ENCODE data around the gene TP53AIP1. TPM values are rescaled to one million over a fixed set of nuclear protein-coding genes. Genes with fewer than 3 reads are reported as not detected.

Gene TP53AIP1
- total and polyA plus RNA-seq, 4 donors = not detected

DNA sequence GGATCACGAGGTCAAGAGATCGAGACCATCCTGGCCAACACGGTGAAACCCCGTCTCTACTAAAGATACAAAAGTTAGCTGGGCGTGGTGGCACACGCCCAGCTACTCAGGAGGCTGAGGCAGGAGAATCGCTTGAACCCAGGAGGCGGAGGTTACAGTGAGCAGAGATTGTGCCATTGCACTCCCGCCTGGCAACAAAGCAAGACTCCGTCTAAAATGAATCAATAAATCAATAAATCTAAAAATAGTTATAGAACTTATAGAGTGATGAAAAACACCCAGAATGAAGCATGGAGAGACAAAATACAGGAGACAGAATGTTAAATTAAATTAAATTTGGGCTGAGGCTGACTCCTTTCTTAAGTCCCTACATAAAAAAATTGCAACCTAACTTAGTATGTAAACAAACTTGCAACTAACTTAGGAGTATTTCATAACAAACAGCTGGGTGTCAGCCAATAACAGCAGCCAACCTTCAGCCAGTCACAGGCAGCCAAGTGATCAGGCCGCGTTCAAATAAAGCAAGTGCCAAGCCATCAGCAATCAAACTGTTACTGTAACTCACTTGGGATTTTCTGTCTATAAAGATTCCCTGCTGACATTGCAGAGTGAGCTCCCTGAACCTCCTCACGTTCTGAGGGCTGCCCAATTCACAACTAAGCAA, 7.3 kb upstream of the TP53AIP1 start:
- 78 to 79% methylated on average over 13 of the region's 13 CpGs for WGBS, 2 donors
- H3K9me3 ChIP-seq (ENCODE audit: control insufficient read depth, low read length) = no peaks in the 10 kb centered on the region
- ATAC-seq (ENCODE audit: low FRiP score) = no peak
- no peak overlapping the region for H3K4me3 ChIP-seq (ENCODE audit: low read length in 2 of 2)
- H3K36me3 ChIP-seq (ENCODE audit: control insufficient read depth in 1 of 2, insufficient read depth in 2 of 2, low read length in 1 of 2) = no peaks in the 10 kb centered on the region
- no peak overlapping the region for H3K27ac ChIP-seq (ENCODE audit: low read depth in 1 of 2, low read length in 2 of 2)
- no peaks in the 10 kb centered on the region for H3K27me3 ChIP-seq (ENCODE audit: control insufficient read depth in 1 of 2, insufficient read depth in 2 of 2, low read length in 1 of 2)
- intact Hi-C loops (cut with DNase I) = no loop called here
- no peak for DNase-seq
- H3K4me1 ChIP-seq (ENCODE audit: control insufficient read depth in 1 of 2, insufficient read depth in 2 of 2, low read length in 2 of 2) = no peaks in the 10 kb centered on the region

DNA sequence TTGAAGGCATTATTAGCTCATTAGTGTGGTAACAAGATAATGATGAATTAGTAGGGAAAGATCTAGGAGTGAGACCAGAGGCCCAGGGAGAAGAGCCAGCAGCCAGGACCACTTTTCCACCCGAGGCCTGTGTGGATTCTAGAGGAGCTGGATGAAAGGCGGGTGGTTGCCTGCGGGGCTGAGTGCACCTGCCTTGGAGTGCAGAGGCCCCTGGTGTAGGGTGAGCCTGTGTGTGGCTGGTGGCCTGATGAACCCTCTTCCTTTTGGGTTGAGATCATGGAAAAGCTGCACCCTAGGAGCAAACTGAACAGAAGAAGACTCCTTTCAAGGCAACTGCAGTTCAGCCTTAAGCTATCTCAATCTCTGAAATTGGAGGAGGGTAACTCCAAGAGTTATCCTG, 5.9 kb upstream of the TP53AIP1 start:
- no peak overlapping the region for H3K27ac ChIP-seq (ENCODE audit: low read depth in 1 of 2, low read length in 2 of 2)
- no peaks in the 10 kb centered on the region for H3K36me3 ChIP-seq (ENCODE audit: control insufficient read depth in 1 of 2, insufficient read depth in 2 of 2, low read length in 1 of 2)
- intact Hi-C loops (cut with DNase I) = no loop called here
- 54 to 66% methylated on average over 3 of the region's 3 CpGs for WGBS, 2 donors
- DNase-seq = no peak
- H3K4me3 ChIP-seq (ENCODE audit: low read length in 2 of 2) = no peak overlapping the region
- no peaks in the 10 kb centered on the region for H3K9me3 ChIP-seq (ENCODE audit: control insufficient read depth, low read length)
- no peak for ATAC-seq (ENCODE audit: low FRiP score)
- no peaks in the 10 kb centered on the region for H3K27me3 ChIP-seq (ENCODE audit: control insufficient read depth in 1 of 2, insufficient read depth in 2 of 2, low read length in 1 of 2)
- no peaks in the 10 kb centered on the region for H3K4me1 ChIP-seq (ENCODE audit: control insufficient read depth in 1 of 2, insufficient read depth in 2 of 2, low read length in 2 of 2)

DNA sequence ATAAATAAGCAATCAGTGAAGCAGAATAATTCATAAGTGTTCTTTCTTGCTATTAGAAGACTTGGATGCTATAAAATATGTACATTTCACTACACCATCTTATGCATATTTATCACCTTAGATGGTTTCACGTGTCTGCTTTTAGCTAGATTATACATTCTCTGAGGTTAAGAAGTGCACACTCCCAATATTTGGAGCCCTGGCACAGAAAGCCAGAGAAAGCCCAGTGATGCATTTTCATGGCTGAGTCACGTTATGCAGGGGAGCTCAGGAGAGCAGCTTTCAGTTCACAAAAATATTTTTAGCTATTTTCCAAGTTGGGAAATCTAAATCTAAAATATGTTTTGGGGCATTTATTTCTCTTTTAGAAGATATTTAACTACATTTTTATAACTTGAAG, 5.1 kb upstream of the TP53AIP1 start:
- ATAC-seq (ENCODE audit: low FRiP score) = no peak
- intact Hi-C loops (cut with DNase I) = no loop called here
- Histone ChIP-seq H3K36me3 (ENCODE audit: control insufficient read depth in 1 of 2, insufficient read depth in 2 of 2, low read length in 1 of 2) (no peaks in the 10 kb centered on the region), H3K27me3 (ENCODE audit: control insufficient read depth in 1 of 2, insufficient read depth in 2 of 2, low read length in 1 of 2) (no peaks in the 10 kb centered on the region), H3K4me3 (ENCODE audit: low read length in 2 of 2) (no peak overlapping the region), H3K27ac (ENCODE audit: low read depth in 1 of 2, low read length in 2 of 2) (no peak overlapping the region), H3K4me1 (ENCODE audit: control insufficient read depth in 1 of 2, insufficient read depth in 2 of 2, low read length in 2 of 2) (no peaks in the 10 kb centered on the region), H3K9me3 (ENCODE audit: control insufficient read depth, low read length) (no peaks in the 10 kb centered on the region)
- DNase-seq = no peak
- 39 to 47% methylated on average over 2 of the region's 2 CpGs for WGBS, 2 donors

DNA sequence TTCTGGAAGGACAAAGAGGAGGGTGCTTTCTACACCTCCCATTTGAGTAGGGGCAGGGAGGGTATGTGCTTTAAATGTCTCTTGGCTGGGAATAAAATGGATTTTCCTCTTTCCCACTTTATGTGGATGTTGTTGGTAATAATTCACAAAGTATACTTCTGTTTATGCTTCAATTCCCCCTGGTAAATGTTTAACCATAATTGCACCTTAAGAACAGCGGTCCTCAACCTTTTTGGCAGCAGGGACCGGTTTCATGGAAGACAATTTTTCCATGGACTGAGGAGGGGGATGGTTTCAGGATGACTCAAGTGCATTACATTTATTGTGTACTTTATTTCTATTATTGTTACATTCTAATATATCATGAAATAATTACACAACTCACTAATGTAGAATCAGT, 4.0 kb upstream of the TP53AIP1 start:
- Histone ChIP-seq H3K27me3 (ENCODE audit: control insufficient read depth in 1 of 2, insufficient read depth in 2 of 2, low read length in 1 of 2) (no peaks in the 10 kb centered on the region), H3K36me3 (ENCODE audit: control insufficient read depth in 1 of 2, insufficient read depth in 2 of 2, low read length in 1 of 2) (no peaks in the 10 kb centered on the region), H3K4me3 (ENCODE audit: low read length in 2 of 2) (no peak overlapping the region), H3K9me3 (ENCODE audit: control insufficient read depth, low read length) (no peaks in the 10 kb centered on the region), H3K27ac (ENCODE audit: low read depth in 1 of 2, low read length in 2 of 2) (no peak overlapping the region), H3K4me1 (ENCODE audit: control insufficient read depth in 1 of 2, insufficient read depth in 2 of 2, low read length in 2 of 2) (no peaks in the 10 kb centered on the region)
- intact Hi-C loops (cut with DNase I) = no loop called here
- no peak for DNase-seq
- ATAC-seq (ENCODE audit: low FRiP score) = no peak
- WGBS, 2 donors = 95 to 99% methylated on average over 2 of the region's 2 CpGs

DNA sequence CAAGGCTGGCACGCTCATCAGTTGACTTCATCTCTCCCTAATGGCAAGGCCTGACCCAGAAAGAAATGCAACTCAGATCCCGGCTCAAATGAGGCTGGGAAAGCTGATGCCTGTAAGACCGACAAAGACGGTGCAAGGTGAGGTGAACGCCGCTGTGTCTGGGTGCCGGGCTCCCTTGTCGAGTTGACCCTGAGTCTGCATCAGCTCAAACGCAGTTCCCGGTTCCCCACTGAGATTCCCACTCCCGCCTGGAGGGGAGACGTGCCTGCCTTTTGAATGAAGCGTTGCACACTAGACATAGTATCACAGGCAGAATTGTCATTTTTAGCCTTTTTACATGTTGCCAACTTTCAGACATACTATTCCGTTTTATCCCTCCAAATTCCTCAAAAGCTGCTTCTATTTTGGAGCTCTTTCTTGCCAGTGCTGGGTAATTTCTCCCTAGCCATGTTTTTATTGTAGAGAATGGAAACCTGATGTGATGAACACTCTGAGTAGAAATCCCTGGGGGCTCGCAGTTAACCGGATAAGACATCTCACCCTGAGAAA, 831 bp upstream of the TP53AIP1 start:
- ATAC-seq (ENCODE audit: low FRiP score) (no peak), DNase-seq (no peak)
- no peaks in the 10 kb centered on the region for H3K9me3 ChIP-seq (ENCODE audit: control insufficient read depth, low read length)
- no peaks in the 10 kb centered on the region for H3K36me3 ChIP-seq (ENCODE audit: control insufficient read depth in 1 of 2, insufficient read depth in 2 of 2, low read length in 1 of 2)
- no peak overlapping the region for H3K27ac ChIP-seq (ENCODE audit: low read depth in 1 of 2, low read length in 2 of 2)
- intact Hi-C loops (cut with DNase I) = no loop called here
- no peak overlapping the region for H3K4me3 ChIP-seq (ENCODE audit: low read length in 2 of 2)
- WGBS, 2 donors = 63 to 71% methylated on average over 16 of the region's 16 CpGs
- H3K4me1 ChIP-seq (ENCODE audit: control insufficient read depth in 1 of 2, insufficient read depth in 2 of 2, low read length in 2 of 2) = no peaks in the 10 kb centered on the region
- H3K27me3 ChIP-seq (ENCODE audit: control insufficient read depth in 1 of 2, insufficient read depth in 2 of 2, low read length in 1 of 2) = no peaks in the 10 kb centered on the region

DNA sequence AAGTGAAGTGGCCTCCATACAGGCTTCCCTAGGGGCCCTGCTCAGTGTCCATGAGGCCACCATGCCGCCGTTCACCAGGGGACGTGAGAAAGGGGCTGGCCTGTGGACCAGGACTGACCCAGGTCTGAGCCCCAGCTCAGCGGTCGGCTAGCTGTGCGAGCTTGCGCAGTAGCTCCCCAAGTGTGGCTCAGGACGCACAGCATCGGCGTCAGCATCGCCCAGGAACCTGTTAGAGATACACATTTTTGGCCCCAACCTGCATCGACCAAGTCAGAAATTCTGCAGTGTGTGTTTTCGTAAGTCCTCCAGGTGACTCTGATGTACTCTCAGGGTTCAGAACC, 429 bp downstream of the TP53AIP1 start:
- WGBS, 2 donors = 96% methylated on average over 13 of the region's 13 CpGs
- no peak overlapping the region for H3K4me3 ChIP-seq (ENCODE audit: low read length in 2 of 2)
- H3K27ac ChIP-seq (ENCODE audit: low read depth in 1 of 2, low read length in 2 of 2) = no peak overlapping the region
- ATAC-seq (ENCODE audit: low FRiP score) = no peak
- H3K27me3 ChIP-seq (ENCODE audit: control insufficient read depth in 1 of 2, insufficient read depth in 2 of 2, low read length in 1 of 2) = no peaks in the 10 kb centered on the region
- intact Hi-C loops (cut with DNase I) = no loop called here
- no peaks in the 10 kb centered on the region for H3K4me1 ChIP-seq (ENCODE audit: control insufficient read depth in 1 of 2, insufficient read depth in 2 of 2, low read length in 2 of 2)
- no peaks in the 10 kb centered on the region for H3K9me3 ChIP-seq (ENCODE audit: control insufficient read depth, low read length)
- H3K36me3 ChIP-seq (ENCODE audit: control insufficient read depth in 1 of 2, insufficient read depth in 2 of 2, low read length in 1 of 2) = no peaks in the 10 kb centered on the region
- no peak for DNase-seq

DNA sequence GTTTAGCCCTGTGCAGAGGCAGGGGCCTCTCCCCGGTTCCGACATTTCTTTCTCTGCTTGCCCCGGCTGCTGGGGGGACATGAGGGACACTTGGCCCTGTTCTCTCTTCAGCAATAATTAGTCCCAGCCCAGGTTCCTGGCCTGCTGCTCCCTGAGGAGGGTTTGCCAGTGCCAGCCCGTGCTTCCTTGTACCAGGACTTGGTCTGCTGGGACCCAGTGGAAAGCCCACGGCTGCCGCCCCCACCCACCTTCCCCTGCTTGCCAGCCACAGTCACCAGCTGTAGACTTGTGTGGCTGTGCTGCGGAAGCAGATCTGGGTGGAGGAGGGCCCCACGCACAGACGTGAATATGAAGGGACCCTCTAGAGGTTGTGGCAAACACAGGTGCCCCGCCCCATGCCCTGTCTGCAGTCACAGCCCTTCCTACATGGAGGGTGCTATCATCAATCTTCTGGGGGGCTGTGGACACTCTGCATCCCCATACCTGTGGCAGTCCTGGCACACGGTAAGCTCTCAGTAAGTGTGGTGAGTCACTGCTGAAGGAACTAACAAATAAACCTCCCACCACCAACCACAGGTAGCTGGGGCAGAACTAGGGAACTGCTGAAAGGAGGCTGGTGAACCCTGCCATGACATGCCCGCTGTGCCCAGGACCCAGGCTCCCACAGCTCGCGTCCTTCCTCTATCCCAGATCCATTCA, 949 bp downstream of the TP53AIP1 start:
- ATAC-seq (ENCODE audit: low FRiP score) (no peak), DNase-seq (no peak)
- Histone ChIP-seq H3K9me3 (ENCODE audit: control insufficient read depth, low read length) (no peaks in the 10 kb centered on the region), H3K27ac (ENCODE audit: low read depth in 1 of 2, low read length in 2 of 2) (no peak overlapping the region), H3K27me3 (ENCODE audit: control insufficient read depth in 1 of 2, insufficient read depth in 2 of 2, low read length in 1 of 2) (no peaks in the 10 kb centered on the region), H3K36me3 (ENCODE audit: control insufficient read depth in 1 of 2, insufficient read depth in 2 of 2, low read length in 1 of 2) (no peaks in the 10 kb centered on the region), H3K4me1 (ENCODE audit: control insufficient read depth in 1 of 2, insufficient read depth in 2 of 2, low read length in 2 of 2) (no peaks in the 10 kb centered on the region), H3K4me3 (ENCODE audit: low read length in 2 of 2) (no peak overlapping the region)
- intact Hi-C loops (cut with DNase I) = no loop called here
- 88 to 92% methylated on average over 14 of the region's 14 CpGs for WGBS, 2 donors

DNA sequence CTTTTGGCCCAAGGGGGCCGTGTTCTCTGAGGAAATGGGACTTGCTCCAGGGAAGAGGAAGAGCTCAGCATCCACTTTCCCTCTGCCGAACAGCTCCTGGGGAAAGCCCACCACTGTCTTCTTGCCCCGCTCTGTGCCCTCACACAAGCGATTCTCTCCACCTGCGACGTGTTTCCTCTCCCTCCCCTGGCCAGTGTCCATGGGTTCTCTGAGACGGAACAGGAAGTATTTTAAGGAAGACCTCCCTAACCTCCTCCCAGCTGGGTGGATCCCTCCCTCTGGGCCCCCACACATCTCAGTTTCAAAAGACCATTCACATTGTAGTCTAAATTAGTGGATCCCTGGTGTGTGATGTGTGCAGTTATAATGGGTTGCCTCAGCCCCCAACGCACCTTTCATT, 1.6 kb downstream of the TP53AIP1 start:
- Histone ChIP-seq H3K9me3 (ENCODE audit: control insufficient read depth, low read length) (no peaks in the 10 kb centered on the region), H3K27me3 (ENCODE audit: control insufficient read depth in 1 of 2, insufficient read depth in 2 of 2, low read length in 1 of 2) (no peaks in the 10 kb centered on the region), H3K27ac (ENCODE audit: low read depth in 1 of 2, low read length in 2 of 2) (no peak overlapping the region), H3K4me3 (ENCODE audit: low read length in 2 of 2) (no peak overlapping the region), H3K36me3 (ENCODE audit: control insufficient read depth in 1 of 2, insufficient read depth in 2 of 2, low read length in 1 of 2) (no peaks in the 10 kb centered on the region), H3K4me1 (ENCODE audit: control insufficient read depth in 1 of 2, insufficient read depth in 2 of 2, low read length in 2 of 2) (no peaks in the 10 kb centered on the region)
- 83 to 91% methylated on average over 7 to 8 of the region's 8 CpGs for WGBS, 2 donors
- intact Hi-C loops (cut with DNase I) = no loop called here
- DNase-seq (no peak), ATAC-seq (ENCODE audit: low FRiP score) (no peak)

DNA sequence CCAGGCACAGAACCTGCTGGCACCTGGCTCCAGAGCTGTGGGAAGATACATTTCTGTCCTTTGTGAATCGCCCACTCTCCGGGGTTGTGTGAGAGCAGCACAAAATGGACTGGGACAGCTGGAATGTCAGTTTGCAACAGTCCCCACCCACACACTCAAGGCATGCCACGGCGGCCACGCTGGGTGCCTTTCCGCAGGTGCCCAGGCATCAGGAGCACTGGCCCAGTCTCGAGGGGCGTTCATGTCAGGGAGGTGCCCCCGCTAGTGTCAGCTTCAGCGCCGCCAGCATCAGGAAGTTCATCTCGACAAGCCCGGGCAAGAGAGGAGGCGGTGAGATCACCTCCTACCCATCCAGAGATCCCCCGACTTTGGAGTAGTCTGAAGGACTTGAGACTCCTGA, 2.1 kb downstream of the TP53AIP1 start:
- ATAC-seq (ENCODE audit: low FRiP score) = no peak
- no peaks in the 10 kb centered on the region for H3K27me3 ChIP-seq (ENCODE audit: control insufficient read depth in 1 of 2, insufficient read depth in 2 of 2, low read length in 1 of 2)
- no peak overlapping the region for H3K4me3 ChIP-seq (ENCODE audit: low read length in 2 of 2)
- no peaks in the 10 kb centered on the region for H3K9me3 ChIP-seq (ENCODE audit: control insufficient read depth, low read length)
- no peaks in the 10 kb centered on the region for H3K36me3 ChIP-seq (ENCODE audit: control insufficient read depth in 1 of 2, insufficient read depth in 2 of 2, low read length in 1 of 2)
- no peak for DNase-seq
- no peak overlapping the region for H3K27ac ChIP-seq (ENCODE audit: low read depth in 1 of 2, low read length in 2 of 2)
- no peaks in the 10 kb centered on the region for H3K4me1 ChIP-seq (ENCODE audit: control insufficient read depth in 1 of 2, insufficient read depth in 2 of 2, low read length in 2 of 2)
- 91 to 92% methylated on average over 15 of the region's 15 CpGs for WGBS, 2 donors
- intact Hi-C loops (cut with DNase I) = no loop called here

Measured in aorta (tissue), 5 donors.